Activated naive CD4-positive, alpha-beta T cell treated with anti-CD3 and anti-CD28 coated beads, Interleukin-2, amount 10 ng/mL, durations not matched to agents 7 days and 5 days (primary cell): ENCODE data around the gene PRRC2B.
"Not testable (repeated sequence)": the region's sequence is repeated elsewhere in the genome, so short reads cannot be mapped to it uniquely, and the experiment has no call there.

Source experiments
- CTCF ChIA-PET: fragments of 350-600 bp; sonication (Branson Sonifier 250); formaldehyde crosslinking; loops from one replicate; lab custom pipeline; 2021; ENCODE audit warnings: antibody characterized with exemption; lab: Charles Lee
- DNase-seq: peaks from one replicate; pipeline ENCODE4 v3.0.0-alpha.2; 2020
- H3K27ac Mint-ChIP-seq: one replicate; pipeline ENCODE4 v1.8.0; 2021; ENCODE audit warnings: mild to moderate bottlenecking, moderate library complexity, mixed read lengths
- H3K27me3 Mint-ChIP-seq: one replicate; pipeline ENCODE4 v1.8.0; 2021; ENCODE audit warnings: mild to moderate bottlenecking, mixed read lengths
- H3K36me3 Mint-ChIP-seq: one replicate; pipeline ENCODE4 v1.8.0; 2021; ENCODE audit warnings: mixed read lengths
- H3K4me1 Mint-ChIP-seq: one replicate; pipeline ENCODE4 v1.8.0; 2021; ENCODE audit warnings: mixed read lengths
- H3K4me3 Mint-ChIP-seq: one replicate; pipeline ENCODE4 v1.8.0; 2021; ENCODE audit warnings: mild to moderate bottlenecking, moderate library complexity, mixed read lengths
- H3K9me3 Mint-ChIP-seq: one replicate; pipeline ENCODE4 v1.8.0; 2021; ENCODE audit warnings: mixed read lengths

PRRC2B gene

DNA sequence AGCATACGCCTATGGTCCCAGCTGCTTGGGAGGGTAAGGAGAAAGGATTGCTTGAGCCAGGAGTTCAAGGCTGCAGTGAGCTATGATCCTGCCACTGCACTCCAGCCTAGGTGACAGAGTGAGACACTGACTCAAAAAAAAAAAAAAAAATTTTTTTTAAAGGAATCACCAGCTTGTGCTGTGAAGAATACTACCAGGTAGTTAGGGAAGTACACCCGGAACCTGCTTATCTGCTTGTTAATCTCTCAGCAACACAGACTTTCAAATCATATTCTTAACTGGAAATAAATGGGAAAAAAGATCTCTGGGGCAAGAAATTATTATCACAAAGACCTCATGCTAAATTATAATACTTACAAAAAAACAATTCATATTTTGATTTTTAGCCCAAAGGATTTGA, 26.4 kb upstream of the PRRC2B start:
- Mint-ChIP-seq H3K27ac (no peak overlapping the region), H3K27me3 (peaks cover 8% of the 10 kb centered on the region), H3K4me3 (no peak overlapping the region), H3K4me1 (peaks cover 7% of the 10 kb centered on the region), H3K9me3 (no peaks in the 10 kb centered on the region), H3K36me3 (peaks cover 4% of the 10 kb centered on the region)
- CTCF ChIA-PET: interaction anchor here (1.3 to 1.8 kb wide), 2 partner anchors 18 to 39 kb away, joined by 4 to 6 read pairs; no protein-coding TSS in a partner anchor
- DNase-seq: no peak

DNA sequence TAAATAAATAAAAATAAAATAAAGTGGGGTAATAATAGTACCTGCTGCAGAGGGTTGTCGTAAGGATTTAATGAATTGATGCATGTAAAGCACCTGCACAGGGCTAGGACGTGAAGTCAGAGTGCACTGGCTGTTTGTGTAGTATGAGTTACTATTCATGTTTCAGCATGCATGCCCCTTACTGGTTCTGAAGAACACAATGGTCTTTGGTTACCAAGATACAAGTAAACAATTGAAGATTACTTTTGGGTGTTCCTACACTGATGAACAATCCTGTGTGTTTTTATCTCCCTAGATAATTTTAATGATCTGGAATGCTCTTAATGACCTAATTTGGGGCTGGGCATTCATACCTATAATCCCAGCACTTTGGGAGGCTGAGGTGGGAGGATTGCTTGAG, 23.2 kb upstream of the PRRC2B start:
- Mint-ChIP-seq H3K27ac (no peak overlapping the region), H3K27me3 (peaks cover 8% of the 10 kb centered on the region), H3K9me3 (no peaks in the 10 kb centered on the region), H3K4me3 (no peak overlapping the region), H3K4me1 (peaks cover 20% of the 10 kb centered on the region), H3K36me3 (peaks cover 6% of the 10 kb centered on the region)
- no peak for DNase-seq
- CTCF ChIA-PET: no interaction called here

DNA sequence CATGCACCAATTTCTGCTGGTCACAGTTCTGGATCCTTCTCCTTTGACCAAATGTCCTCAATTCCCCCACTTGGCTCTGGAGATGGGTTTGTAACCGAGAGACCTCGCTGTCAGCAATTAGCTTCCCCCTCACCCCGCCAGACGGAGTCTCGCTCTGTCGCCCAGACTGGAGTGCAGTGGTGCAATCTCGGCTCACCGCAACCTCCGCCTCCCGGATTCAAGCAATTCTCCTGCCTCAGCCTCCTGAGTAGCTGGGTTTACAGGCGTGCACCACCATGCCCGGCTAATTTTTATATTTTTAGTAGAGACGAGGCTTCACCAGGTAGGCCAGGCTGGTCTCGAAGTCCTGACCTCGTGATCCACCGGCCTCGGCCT, 21.3 kb upstream of the PRRC2B start:
- H3K27me3 Mint-ChIP-seq, H3K9me3 Mint-ChIP-seq, H3K36me3 Mint-ChIP-seq, DNase-seq: not testable (repeated sequence)
- CTCF ChIA-PET: interaction anchor here (0.9 to 2.4 kb wide), 4 partner anchors 23 to 131 kb away, joined by 3 to 5 read pairs (median 4); no protein-coding TSS in a partner anchor
- peaks cover 20% of the 10 kb centered on the region for H3K4me1 Mint-ChIP-seq
- peak overlapping the region; percentile 90 for H3K4me3 Mint-ChIP-seq
- H3K27ac Mint-ChIP-seq: peak overlapping the region; percentile 95

DNA sequence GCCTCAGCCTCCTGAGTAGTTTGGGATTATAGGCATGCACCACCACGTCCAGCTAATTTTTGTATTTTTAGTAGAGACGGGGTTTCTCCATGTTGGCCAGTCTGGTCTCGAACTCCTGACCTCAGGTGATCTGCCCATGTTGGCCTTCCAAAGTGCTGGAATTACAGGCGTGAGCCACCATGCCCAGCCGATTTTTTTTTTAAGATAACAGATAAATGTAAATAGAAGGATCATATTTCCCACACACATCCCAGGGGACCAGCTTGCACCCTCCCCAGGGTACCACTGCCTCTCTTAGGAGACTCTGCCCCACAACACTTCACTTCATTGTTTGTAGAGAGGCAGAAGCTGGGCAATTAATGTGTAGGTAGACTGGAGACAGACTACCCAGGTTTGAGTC, 19.2 kb upstream of the PRRC2B start:
- H3K36me3 Mint-ChIP-seq, H3K27ac Mint-ChIP-seq, DNase-seq, H3K9me3 Mint-ChIP-seq, H3K4me3 Mint-ChIP-seq: not testable (repeated sequence)
- CTCF ChIA-PET: interaction anchor here (0.8 to 2.4 kb wide), 2 partner anchors 25 to 28 kb away, joined by 3 to 5 read pairs; no protein-coding TSS in a partner anchor
- H3K4me1 Mint-ChIP-seq: peaks cover 20% of the 10 kb centered on the region
- H3K27me3 Mint-ChIP-seq: peaks cover 18% of the 10 kb centered on the region

DNA sequence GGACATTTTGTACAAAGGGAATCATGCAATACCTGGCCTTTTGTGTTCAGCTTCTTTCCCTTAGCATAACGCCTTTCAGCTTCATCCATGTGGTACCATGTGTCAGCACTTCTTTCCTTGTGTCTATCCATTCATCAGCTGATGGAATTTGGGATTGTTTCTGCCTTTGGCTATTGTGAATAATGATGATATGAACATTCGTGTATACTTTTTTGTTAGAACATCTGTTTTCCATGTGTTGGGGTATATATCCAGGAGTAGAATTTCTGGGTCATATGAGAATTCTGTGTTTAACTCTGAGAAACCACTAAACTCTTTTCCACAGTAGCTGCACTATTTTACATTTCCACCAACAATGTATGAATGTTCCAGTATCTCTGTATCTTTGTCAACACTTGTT, 14.8 kb upstream of the PRRC2B start:
- no peak overlapping the region for H3K4me3 Mint-ChIP-seq
- H3K27ac Mint-ChIP-seq: peak overlapping the region; percentile 29
- H3K27me3 Mint-ChIP-seq: peaks cover 22% of the 10 kb centered on the region

DNA sequence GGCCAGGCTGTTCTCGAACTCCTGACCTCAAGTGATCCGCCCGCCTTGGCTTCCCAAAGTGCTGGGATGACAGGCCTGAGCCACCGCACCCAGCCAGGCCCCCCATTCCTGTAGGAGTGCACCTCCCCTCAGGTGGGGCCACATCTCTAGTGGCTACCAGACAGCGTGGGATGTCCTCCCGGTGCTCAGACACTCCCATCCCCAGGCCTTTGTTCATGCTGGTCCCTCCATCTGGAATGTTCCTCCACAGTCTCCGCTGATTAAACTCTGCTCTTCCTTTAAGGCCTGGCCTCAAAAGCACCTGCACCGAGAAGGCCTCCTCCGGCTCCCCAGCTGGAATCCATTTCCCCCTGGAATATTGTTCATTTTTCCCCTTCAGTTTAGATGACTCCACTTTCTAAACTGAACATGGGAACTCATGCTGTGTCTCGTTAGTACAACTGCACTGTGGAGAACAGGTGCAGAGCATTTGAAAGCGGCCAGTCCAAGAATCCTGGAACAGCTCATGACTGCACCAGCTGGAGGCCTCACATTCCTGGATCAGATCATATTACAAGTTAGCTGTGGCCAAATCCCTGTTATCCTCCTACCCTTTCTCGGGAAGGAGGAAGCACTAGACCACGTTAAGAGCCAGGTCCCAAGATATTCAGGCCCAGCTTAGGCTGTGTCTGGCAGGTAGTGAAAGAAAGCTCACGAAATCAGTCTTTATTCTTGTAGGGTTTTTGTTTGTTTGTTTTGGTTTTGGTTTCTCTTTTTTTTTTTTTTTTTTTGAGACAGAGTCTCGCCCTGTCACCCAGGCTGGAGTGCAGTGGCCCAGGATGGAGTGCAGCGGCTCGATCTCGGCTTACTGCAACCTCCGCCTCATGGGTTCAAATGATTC, 10.8 kb upstream of the PRRC2B start:
- DNase-seq: no peak
- Mint-ChIP-seq H3K27ac (no peak overlapping the region), H3K9me3 (no peaks in the 10 kb centered on the region), H3K4me1 (peaks cover 7% of the 10 kb centered on the region), H3K4me3 (no peak overlapping the region), H3K36me3 (no peaks in the 10 kb centered on the region), H3K27me3 (peaks cover 27% of the 10 kb centered on the region)
- CTCF ChIA-PET: interaction anchor here (0.7 to 1.2 kb wide), 4 partner anchors 9 to 329 kb away, joined by 3 to 4 read pairs (median 3); no protein-coding TSS in a partner anchor

More for the DNA sequence above, 14.8 kb upstream of the PRRC2B start:
- Mint-ChIP-seq H3K9me3 (no peaks in the 10 kb centered on the region), H3K36me3 (no peaks in the 10 kb centered on the region), H3K4me1 (peaks cover 10% of the 10 kb centered on the region)
- no peak for DNase-seq
- CTCF ChIA-PET: interaction anchor here (1.1 kb wide), 2 partner anchors 11 to 99 kb away, joined by 4 to 5 read pairs; no protein-coding TSS in a partner anchor

DNA sequence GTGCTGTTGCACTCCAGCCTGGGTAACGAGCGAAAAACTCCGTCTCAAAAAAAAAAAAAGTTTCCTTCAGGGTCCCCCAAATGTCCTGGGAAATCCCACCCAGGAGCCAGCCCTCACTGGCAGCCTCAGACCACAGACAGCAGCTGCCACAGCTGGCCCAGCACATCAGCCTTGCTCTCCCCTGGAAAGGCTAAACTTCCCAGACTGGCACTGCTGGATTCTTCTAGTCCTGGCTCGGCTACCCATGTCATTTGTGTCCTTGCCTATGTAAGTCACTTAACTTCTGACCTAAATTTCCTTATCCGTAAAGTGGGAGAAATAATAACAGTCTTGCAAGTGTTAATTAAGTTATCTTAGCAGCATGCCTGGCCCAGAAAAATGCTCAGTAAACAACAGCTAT, 8.6 kb upstream of the PRRC2B start:
- CTCF ChIA-PET: no interaction called here
- Mint-ChIP-seq H3K36me3 (no peaks in the 10 kb centered on the region), H3K27me3 (peaks cover 42% of the 10 kb centered on the region), H3K9me3 (no peaks in the 10 kb centered on the region), H3K27ac (no peak overlapping the region), H3K4me1 (peaks cover 7% of the 10 kb centered on the region), H3K4me3 (no peak overlapping the region)
- DNase-seq: no peak

DNA sequence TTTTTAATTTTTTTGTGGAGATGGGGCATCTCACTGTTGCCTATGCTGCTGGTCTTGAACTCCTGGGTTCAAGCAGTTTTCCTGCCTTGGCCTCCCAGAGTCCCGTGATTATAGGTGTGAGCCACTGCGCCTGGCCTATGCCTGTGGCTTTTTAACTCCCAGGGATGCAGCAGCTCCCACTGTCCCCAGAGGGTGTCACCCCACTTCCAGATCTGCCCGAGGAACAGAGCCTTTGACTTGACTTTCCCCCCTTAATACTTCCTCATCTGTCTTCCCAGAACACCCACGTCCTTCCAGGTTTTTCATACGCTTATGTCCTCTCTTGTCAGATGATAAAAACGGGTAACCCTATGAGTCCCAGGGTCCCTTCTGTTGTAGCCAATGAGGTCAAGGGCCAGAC, 7.6 kb upstream of the PRRC2B start:
- H3K27ac Mint-ChIP-seq: no peak overlapping the region
- H3K27me3 Mint-ChIP-seq: peaks cover 50% of the 10 kb centered on the region
- H3K9me3 Mint-ChIP-seq: no peaks in the 10 kb centered on the region
- DNase-seq: no peak
- H3K4me3 Mint-ChIP-seq: no peak overlapping the region
- peaks cover 7% of the 10 kb centered on the region for H3K4me1 Mint-ChIP-seq
- CTCF ChIA-PET: interaction anchor here (1.3 kb wide), 1 partner anchor 173 kb away, joined by 5 read pairs; no protein-coding TSS in a partner anchor
- H3K36me3 Mint-ChIP-seq: no peaks in the 10 kb centered on the region

DNA sequence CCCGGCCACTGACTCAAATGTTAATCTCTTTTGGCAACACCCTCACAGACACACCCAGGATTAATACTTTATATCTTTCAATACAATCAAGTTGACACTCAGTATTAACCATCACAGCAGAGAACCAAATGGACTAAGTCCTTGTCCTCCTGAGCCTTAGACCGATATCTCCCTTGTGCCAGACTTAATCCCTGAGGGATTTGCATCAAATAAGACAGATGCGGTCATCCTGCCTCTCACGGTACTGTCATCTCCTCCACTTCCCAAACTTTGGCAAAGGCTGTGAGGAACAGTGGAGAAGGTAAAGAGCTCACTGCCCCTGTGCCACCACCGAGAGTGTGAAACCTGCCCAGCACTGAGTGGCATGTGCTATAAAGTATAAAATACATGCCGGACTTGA, 6.5 kb upstream of the PRRC2B start:
- no peak for DNase-seq
- peaks cover 8% of the 10 kb centered on the region for H3K4me1 Mint-ChIP-seq
- peaks cover 59% of the 10 kb centered on the region for H3K27me3 Mint-ChIP-seq
- no peaks in the 10 kb centered on the region for H3K9me3 Mint-ChIP-seq
- no peak overlapping the region for H3K27ac Mint-ChIP-seq
- H3K4me3 Mint-ChIP-seq: no peak overlapping the region
- no peaks in the 10 kb centered on the region for H3K36me3 Mint-ChIP-seq
- CTCF ChIA-PET: no interaction called here

DNA sequence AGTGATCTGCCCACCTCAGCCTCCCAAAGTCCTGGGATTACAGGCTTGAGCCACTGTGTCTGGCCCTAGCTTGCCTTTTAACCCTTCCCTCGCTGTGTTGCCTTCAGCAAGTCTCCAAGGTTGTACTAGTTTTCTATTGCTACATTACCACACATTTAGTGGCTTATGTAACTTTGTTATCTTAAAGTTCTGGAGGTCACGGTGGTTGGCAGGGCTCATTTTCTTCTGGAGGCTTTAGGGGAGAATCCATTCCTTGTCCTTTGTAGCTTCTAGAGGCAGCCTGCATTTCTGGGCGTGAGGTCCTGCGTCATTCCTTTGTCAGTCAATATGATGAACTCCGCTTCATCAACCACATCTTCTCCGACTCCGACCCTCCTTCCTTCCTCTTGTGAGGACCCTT, 2.9 kb upstream of the PRRC2B start:
- H3K27ac Mint-ChIP-seq: no peak overlapping the region
- H3K4me1 Mint-ChIP-seq: peaks cover 21% of the 10 kb centered on the region
- peaks cover 8% of the 10 kb centered on the region for H3K36me3 Mint-ChIP-seq
- CTCF ChIA-PET: interaction anchor here (0.8 kb wide), 1 partner anchor 87 kb away, joined by 4 read pairs; no protein-coding TSS in a partner anchor
- H3K27me3 Mint-ChIP-seq: peaks cover 52% of the 10 kb centered on the region
- DNase-seq: no peak
- no peak overlapping the region for H3K4me3 Mint-ChIP-seq
- no peaks in the 10 kb centered on the region for H3K9me3 Mint-ChIP-seq

DNA sequence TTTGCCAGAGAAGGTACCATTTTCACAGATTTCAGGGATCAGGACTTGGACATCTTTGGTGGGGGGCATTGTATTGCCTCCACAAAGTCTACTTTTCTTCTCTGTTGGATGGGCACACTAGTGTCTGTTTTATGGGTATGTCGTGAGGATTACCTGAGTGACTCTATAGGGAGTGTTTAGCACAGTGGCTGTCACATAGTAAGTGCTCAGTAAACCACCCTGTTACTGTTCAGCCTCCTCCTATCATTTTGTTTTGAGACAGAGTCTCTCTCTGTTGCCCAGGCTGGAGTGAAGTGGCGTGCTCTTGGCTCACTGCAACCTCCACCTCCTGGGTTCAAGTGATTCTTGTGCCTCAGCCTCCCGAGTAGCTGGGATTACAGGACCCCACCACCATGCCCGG, 2.4 kb upstream of the PRRC2B start:
- Mint-ChIP-seq H3K4me3 (no peak overlapping the region), H3K9me3 (no peaks in the 10 kb centered on the region), H3K36me3 (peaks cover 10% of the 10 kb centered on the region), H3K27ac (no peak overlapping the region), H3K4me1 (peaks cover 25% of the 10 kb centered on the region), H3K27me3 (peaks cover 47% of the 10 kb centered on the region)
- CTCF ChIA-PET: no interaction called here
- no peak for DNase-seq

DNA sequence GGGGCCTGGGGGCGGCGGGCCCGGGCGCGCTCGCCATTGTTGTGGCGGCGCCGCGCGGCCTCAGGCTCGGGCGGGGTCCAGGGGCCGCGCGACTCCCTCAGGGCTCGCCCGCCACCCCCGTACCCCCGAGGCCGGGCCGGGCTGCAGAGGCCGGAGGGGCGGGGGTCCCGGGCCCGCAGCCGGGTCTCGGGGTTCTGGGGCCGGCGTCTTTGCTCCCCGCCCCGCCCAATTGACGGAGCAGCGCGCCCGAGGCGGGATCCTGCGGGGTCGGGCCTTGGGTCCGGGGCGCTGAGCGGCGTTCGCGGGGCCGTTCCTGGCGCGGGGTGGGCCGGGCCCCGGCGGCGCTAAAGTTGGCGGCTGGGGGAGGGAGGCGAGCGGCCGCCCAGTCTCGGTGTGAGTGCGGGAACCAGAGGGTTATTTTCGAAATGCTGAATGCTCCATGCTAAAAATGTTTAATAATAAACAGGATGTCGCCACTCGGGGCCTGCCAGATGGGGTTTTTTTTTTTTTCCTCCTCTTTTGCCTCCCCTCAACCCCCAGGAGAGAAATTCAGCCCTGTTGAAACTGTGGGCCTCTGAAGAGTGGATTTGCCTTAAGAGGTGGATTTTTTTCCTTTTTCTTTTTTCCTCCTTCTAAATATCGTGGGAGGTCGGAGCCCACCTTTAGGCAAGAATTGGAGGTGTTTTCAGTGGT, 724 bp downstream of the PRRC2B start:
- no peaks in the 10 kb centered on the region for H3K9me3 Mint-ChIP-seq
- peak overlapping the region; percentile 86 for H3K4me3 Mint-ChIP-seq
- H3K27me3 Mint-ChIP-seq: peaks cover 24% of the 10 kb centered on the region
- H3K36me3 Mint-ChIP-seq: peaks cover 18% of the 10 kb centered on the region
- DNase-seq: peak; percentile 70
- peaks cover 56% of the 10 kb centered on the region for H3K4me1 Mint-ChIP-seq
- CTCF ChIA-PET: interaction anchor here (0.7 kb wide), 1 partner anchor 10 kb away, joined by 3 read pairs; no protein-coding TSS in a partner anchor
- H3K27ac Mint-ChIP-seq: peak overlapping the region; percentile 99

DNA sequence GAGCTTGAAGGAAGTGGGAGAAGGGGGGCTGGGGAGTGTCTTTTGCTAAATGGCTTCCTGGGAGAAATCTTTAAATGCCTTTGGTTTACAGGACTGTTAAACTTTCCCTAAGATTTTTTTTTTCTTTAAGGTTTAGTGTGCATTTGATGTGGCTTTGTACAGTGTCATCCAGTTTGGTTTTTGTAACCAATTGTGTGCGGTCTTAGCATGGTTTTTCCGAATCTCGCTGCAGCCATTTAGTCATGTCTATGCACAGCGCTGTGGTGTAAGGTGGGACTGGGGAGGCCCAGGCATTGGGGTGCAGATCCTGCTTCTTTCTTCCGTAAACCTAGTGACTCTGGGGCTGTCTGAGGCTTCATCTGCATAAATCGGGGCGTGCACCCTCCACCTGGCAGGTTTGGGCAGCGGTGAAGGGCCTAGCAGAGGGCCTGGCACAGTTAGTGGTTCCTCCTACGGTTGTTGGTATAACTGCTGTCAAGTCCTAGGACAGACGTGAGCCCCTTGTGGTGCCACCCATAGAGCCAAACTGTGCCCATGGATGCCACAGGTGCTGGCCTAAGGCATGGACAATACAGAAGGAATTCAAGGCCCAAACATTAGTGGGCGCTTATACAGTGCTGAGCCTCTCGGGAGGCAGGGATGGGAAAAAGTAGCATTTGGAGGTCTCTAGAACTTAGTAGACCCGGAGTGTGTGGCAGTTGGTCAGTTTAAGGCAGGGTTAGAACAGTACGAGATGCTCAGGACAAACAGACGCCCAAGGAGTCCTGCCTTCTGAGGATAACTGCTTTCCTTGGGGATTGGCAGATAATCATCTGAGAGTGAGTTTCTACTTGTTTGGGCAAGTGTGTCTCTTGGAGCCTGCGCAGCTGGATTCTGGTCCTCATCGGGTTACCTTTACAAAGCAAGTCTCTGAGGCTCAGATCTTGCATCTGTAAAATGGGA, 1.5 kb downstream of the PRRC2B start:
- peaks cover 16% of the 10 kb centered on the region for H3K27me3 Mint-ChIP-seq
- H3K9me3 Mint-ChIP-seq: no peaks in the 10 kb centered on the region
- H3K4me1 Mint-ChIP-seq: peaks cover 64% of the 10 kb centered on the region
- H3K4me3 Mint-ChIP-seq: peak overlapping the region; percentile 86
- peak overlapping the region; percentile 99 for H3K27ac Mint-ChIP-seq
- peaks cover 24% of the 10 kb centered on the region for H3K36me3 Mint-ChIP-seq
- DNase-seq: peak; percentile 89
- CTCF ChIA-PET: interaction anchor here (0.7 kb wide), 1 partner anchor 11 kb away, joined by 3 read pairs; no protein-coding TSS in a partner anchor
